Heart right ventricle (tissue), 16 donors: Measurements from ENCODE around the gene RNASEH1. TPM values are rescaled to one million over a fixed set of nuclear protein-coding genes. Genes with fewer than 3 reads are reported as not detected.
A peak's percentile ranks its signal among the peaks of the same experiment; 100 is the strongest.
"Not testable (repeated sequence)": the region's sequence is repeated elsewhere in the genome, so short reads cannot be mapped to it uniquely, and the experiment has no call there.

Source experiments
- ATAC-seq, 8 donors: fragments of 200-7000 bp; cut with Tn5 transposase; one replicate each; pipeline ENCODE4 v1.9.1; 2020; ENCODE audit warnings: mild to moderate bottlenecking in 8 of 8, moderate library complexity in 8 of 8, moderate number of reproducible peaks in 1 of 8
- DNase-seq, 2 donors: peaks; one replicate each; pipeline ENCODE4 v3.0.0-alpha.2; 2020
- H3K27ac ChIP-seq, 10 donors: fragments of 200-600 bp; sonication (generic) in 2 of 10; one replicate each; pipeline versions ENCODE4 v1.5.0 to v1.8.0; 2020 to 2022; ENCODE audit warnings: mild to moderate bottlenecking in 3 of 10
- H3K27me3 ChIP-seq, 7 donors: fragments of 200-600 bp; one replicate each; pipeline ENCODE4 v1.8.0; 2021 to 2022; ENCODE audit warnings: mild to moderate bottlenecking in 2 of 7
- H3K36me3 ChIP-seq, 9 donors: fragments of 200-600 bp; sonication (generic) in 1 of 9; one replicate each; pipeline versions ENCODE4 v1.5.0 to v1.8.0; 2020 to 2022; ENCODE audit warnings: mild to moderate bottlenecking in 2 of 9
- H3K4me1 ChIP-seq, 9 donors: fragments of 200-600 bp; sonication (generic) in 1 of 9; one replicate each; pipeline versions ENCODE4 v1.5.0 to v1.8.0; 2020 to 2022; ENCODE audit warnings: mild to moderate bottlenecking in 4 of 9
- H3K4me3 ChIP-seq, 10 donors: fragments of 200-600 bp; sonication (generic) in 2 of 10; one replicate each; pipeline versions ENCODE4 v1.5.0 to v1.8.0; 2020 to 2022; ENCODE audit warnings: mild to moderate bottlenecking in 7 of 10, moderate library complexity in 2 of 10
- H3K9me3 ChIP-seq, 11 donors: fragments of 200-600 bp in 10 of 11; sonication (generic) in 2 of 11; one replicate each; pipeline versions ENCODE4 v1.5.0 to v1.8.0; 2013 to 2022; ENCODE audit warnings: mild to moderate bottlenecking in 2 of 11, control low read depth in 1 of 11, moderate library complexity in 1 of 11
- WGBS, 2 donors: extraction: QIAGEN DNeasy Blood & Tissue Kit; methylation state at CpG; one replicate each; pipeline ENCODE4 v1.1.7; 2013; ENCODE audit warnings: inconsistent platforms in 1 of 2; 5-methylcytosine and 5-hydroxymethylcytosine counted together
- intact Hi-C, 10 donors: fragments of 100-400 bp; cut with DNase I; formaldehyde crosslinking; loops; one replicate each; pipeline versions ENCODE4 v1.11.1 to v1.14.2; 2022
- polyA plus RNA-seq, 2 donors: library from polyadenylated mRNA; stranded (reverse); fragments of 200-250 nt; gene quantifications; one replicate each; pipeline ENCODE4 v1.2.3, GENCODE V29; 2013
- total RNA-seq, 10 donors: library from RNA; stranded (reverse); fragmentation: NEBNext Ultra II Directional in 3 of 10; extraction: Animal tissue kit (Norgen Biotek cat#: 25700) in 3 of 10; gene quantifications; one replicate each; pipeline versions ENCODE4 v1.2.1 to v1.2.4, GENCODE V29; 2021 to 2023
- TF ChIP-seq, protein P1 (sequence below), 9 donors: fragments of 200-600 bp; sonication (generic) in 2 of 9; IDR thresholded peaks; one replicate each; pipeline versions ENCODE4 v1.5.0 to v1.8.0; 2021 to 2022; ENCODE audit warnings: antibody characterized with exemption in 9 of 9, mild to moderate bottlenecking in 5 of 9, moderate library complexity in 1 of 9
- donor health status: Arrhythmogenic right ventricular cardiomyopathy.
- donor health status: ischemic (EF 13 %, LVEDD 7.1; RV severe dilation, severe dysfunction).
- donor health status: healthy with polysubstance abuse.
- donor health status: DM: no; HTN: yes; CAD: no.
- donor health status: DM: no; HTN: no; CAD: no.
- donor health status: ischemic (EF 25% LVEDD 6.9; RV normal size, moderate dysfunction).
- donor health status: ischemic (EF 25% LVEDD 5.7; RV mildly dilated, moderate dysfunction).
- donor health status: healthy.
- donor health status: DM: yes; HTN: yes; CAD: no.
- donor health status: Ischemic cardiomyopathy.
- donor health status: ischemic (EF 35%, LVEDD 5.7; RV mildly dilated, moderate dysfunction).
- donor health status: nonischemic (EF 11% LVEDD 7.7; RV severe dilation, severe dysfunction).
- donor health status: DM: yes; HTN: yes; CAD: no.
- donor health status: PGD.
- donor health status: ischemic (EF 29% LVEDD 5.4; RV normal size, mild dysfunction).
- donor health status: nonischemic (EF 23%, LVEDD 6.1; RV moderate dilation, normal function).

RNASEH1 gene
- total and polyA plus RNA-seq, 12 donors: 8.7 to 24.0 (median 19.3) TPM

DNA sequence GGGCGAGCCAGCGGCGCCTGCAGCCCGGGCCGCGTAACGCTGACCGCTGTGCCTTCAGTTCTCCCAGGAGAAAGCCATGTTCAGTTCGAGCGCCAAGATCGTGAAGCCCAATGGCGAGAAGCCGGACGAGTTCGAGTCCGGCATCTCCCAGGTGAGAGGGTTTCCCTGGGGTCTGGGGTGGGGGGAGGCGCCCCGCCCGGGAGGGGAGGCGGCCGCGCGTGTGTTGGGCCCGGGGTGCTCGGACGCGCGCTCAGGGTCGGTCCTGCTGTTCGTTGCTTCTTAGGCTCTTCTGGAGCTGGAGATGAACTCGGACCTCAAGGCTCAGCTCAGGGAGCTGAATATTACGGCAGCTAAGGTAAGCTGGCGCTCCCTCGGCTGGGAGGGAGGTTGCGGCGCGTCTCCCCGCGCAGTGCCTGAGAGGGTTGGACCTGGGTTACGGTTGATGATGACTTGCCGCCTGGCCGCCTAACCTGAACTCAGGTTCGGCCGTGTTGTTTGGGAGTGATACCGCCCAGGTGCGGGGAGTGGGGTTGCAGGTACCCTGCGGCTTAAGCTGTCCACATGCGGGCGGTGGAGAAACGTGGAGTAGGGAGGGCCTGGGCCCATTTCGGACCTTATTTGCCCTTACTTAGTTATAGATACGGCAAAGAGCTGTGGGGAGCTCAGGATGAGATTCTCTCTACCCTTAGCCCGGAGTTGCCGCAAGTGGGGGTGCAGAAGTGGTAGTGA lies 17.6 kb upstream of the RNASEH1 start:
- 1% methylated on average over 52 to 54 of the region's 54 CpGs for WGBS, 2 donors
- H3K9me3 ChIP-seq: no peaks in the 10 kb centered on the region
- H3K4me3 ChIP-seq: peak overlapping the region; percentile 72 to 95 (median 84)
- peaks cover 0 to 46% (median 32%) of the 10 kb centered on the region in 9 donors for H3K36me3 ChIP-seq
- no peaks in the 10 kb centered on the region for H3K27me3 ChIP-seq
- DNase-seq: peak in 1 of 2 donors; percentile 22
- TF ChIP-seq, protein P1, sequence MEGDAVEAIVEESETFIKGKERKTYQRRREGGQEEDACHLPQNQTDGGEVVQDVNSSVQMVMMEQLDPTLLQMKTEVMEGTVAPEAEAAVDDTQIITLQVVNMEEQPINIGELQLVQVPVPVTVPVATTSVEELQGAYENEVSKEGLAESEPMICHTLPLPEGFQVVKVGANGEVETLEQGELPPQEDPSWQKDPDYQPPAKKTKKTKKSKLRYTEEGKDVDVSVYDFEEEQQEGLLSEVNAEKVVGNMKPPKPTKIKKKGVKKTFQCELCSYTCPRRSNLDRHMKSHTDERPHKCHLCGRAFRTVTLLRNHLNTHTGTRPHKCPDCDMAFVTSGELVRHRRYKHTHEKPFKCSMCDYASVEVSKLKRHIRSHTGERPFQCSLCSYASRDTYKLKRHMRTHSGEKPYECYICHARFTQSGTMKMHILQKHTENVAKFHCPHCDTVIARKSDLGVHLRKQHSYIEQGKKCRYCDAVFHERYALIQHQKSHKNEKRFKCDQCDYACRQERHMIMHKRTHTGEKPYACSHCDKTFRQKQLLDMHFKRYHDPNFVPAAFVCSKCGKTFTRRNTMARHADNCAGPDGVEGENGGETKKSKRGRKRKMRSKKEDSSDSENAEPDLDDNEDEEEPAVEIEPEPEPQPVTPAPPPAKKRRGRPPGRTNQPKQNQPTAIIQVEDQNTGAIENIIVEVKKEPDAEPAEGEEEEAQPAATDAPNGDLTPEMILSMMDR (IDR thresholded peaks at IDR 0.05): no peak
- peak; percentile 12 to 64 (median 26) for ATAC-seq
- H3K27ac ChIP-seq: peak overlapping the region; percentile 70 to 94 (median 84)
- intact Hi-C loops: loop anchor here in 5 of 10 donors (1.0 to 10.0 kb wide), 6 partner anchors 17 to 198 kb away; partner anchors contain the start of genes RNASEH1 (in 4 of the 5), ALLC (in 2 of the 5), EIPR1 (in 1 of the 5) and TRAPPC12 (in 1 of the 5)
- H3K4me1 ChIP-seq: peaks cover 3 to 45% (median 34%) of the 10 kb centered on the region in 9 donors

DNA sequence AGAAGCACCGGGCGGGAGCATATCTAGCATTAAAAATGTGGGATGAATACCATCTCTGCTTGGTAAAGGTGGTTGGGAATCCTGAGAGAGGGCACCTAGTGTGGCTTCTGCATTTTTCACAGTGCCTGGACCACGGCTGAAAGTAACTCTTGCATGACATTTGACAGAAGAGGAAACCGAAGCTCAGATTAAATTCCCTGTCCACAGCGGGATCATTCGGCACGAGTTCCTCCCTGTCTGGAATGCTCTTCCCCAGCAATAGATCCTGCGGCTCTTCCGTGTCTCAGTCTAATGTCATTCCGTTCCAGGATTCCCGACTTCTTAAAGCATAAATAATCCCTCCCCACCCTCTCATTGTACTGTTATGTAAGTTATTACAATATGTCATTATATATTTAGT lies 16.0 kb upstream of the RNASEH1 start:
- Histone ChIP-seq H3K9me3 (no peaks in the 10 kb centered on the region), H3K36me3 (peaks cover 0 to 31% (median 19%) of the 10 kb centered on the region in 9 donors), H3K4me3 (peak overlapping the region in 1 of 10 donors; percentile 87), H3K27ac (no peak overlapping the region), H3K27me3 (no peaks in the 10 kb centered on the region), H3K4me1 (peaks cover 3 to 42% (median 34%) of the 10 kb centered on the region in 9 donors)
- intact Hi-C loops: loop anchor here in 3 of 10 donors (2.0 to 10.0 kb wide), 2 partner anchors 15 to 81 kb away; partner anchors contain the start of genes RNASEH1 (in 2 of the 3) and ALLC (in 1 of the 3)
- DNase-seq (no peak), ATAC-seq (no peak)
- TF ChIP-seq, protein P1 (IDR thresholded peaks at IDR 0.05): no peak
- 95 to 96% methylated on average over 11 of the region's 11 CpGs for whole genome bisulfite sequencing, 2 donors

DNA sequence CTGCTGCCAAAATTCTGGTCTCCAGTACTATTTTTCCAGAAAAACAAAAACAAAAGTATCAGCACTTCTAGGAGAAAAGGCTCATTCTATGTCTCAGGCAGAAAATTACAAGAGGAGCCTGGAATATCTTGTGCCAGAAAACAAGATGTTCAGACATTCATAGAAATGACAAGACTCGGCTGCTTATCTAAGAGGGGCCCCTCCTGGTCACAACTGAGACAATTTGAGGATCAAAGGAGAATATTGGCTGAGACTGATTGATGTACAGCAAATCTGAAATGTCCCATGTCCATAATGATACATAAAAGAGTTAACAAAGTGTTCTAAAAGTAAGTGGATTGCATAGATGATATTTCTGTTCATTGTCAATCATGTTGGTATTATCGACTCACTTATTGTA lies 14.5 kb upstream of the RNASEH1 start:
- no peak overlapping the region for H3K4me3 ChIP-seq
- WGBS, 2 donors: 64 to 71% methylated on average over 2 of the region's 2 CpGs
- DNase-seq: no peak
- H3K36me3 ChIP-seq: peaks cover 0 to 16% (median 11%) of the 10 kb centered on the region in 9 donors
- no peaks in the 10 kb centered on the region for H3K9me3 ChIP-seq
- ATAC-seq: no peak
- TF ChIP-seq, protein P1 (IDR thresholded peaks at IDR 0.05): no peak
- H3K27me3 ChIP-seq: no peaks in the 10 kb centered on the region
- peaks cover 3 to 27% (median 22%) of the 10 kb centered on the region in 9 donors for H3K4me1 ChIP-seq
- intact Hi-C loops: loop anchor here in 1 of 10 donors (10.0 kb wide), 1 partner anchor 82 kb away; the partner anchor contains the start of gene ALLC
- H3K27ac ChIP-seq: no peak overlapping the region

DNA sequence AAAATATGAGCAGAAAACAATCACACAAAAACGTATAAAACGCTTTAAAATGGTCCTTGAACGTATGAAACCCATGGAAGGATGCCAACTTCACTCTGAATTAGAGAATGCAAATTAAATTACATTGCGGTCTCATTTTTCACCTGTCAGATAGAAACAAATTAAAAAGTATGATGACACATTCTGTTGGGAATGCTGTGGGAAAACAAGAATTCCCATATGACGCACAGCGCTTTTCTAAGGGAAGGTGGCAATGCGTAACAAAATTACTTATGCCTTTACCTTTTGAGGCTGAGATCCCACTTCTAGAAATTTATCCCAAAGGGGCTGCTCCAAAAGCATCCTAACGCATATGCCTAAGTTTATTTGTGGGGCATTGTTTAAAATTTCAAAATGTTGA lies 13.2 kb upstream of the RNASEH1 start:
- H3K27me3 ChIP-seq: no peaks in the 10 kb centered on the region
- intact Hi-C loops: loop anchor here in 1 of 10 donors (10.0 kb wide), 1 partner anchor 84 kb away; the partner anchor contains the start of gene ALLC
- TF ChIP-seq, protein P1 (IDR thresholded peaks at IDR 0.05): no peak
- no peaks in the 10 kb centered on the region for H3K9me3 ChIP-seq
- no peak for ATAC-seq
- H3K4me1 ChIP-seq: peaks cover 0 to 14% (median 9%) of the 10 kb centered on the region in 9 donors
- WGBS, 2 donors: 83 to 85% methylated on average over 8 of the region's 8 CpGs
- DNase-seq: no peak
- peaks cover 0 to 2% (median 0%) of the 10 kb centered on the region in 9 donors for H3K36me3 ChIP-seq
- no peak overlapping the region for H3K27ac ChIP-seq
- H3K4me3 ChIP-seq: no peak overlapping the region

DNA sequence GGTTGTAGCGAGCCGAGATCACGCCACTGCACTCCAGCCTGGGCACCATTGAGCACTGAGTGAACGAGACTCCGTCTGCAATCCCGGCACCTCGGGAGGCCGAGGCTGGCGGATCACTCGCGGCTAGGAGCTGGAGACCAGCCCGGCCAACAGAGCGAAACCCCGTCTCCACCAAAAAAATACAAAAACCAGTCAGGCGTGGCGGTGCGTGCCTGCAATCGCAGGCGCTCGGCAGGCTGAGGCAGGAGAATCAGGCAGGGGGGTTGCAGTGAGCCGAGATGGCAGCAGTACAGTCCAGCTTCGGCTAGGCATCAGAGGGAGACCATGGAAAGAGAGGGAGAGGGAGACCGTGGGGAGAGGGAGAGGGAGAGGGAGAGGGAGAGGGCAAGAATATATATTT lies 11.5 kb upstream of the RNASEH1 start:
- ATAC-seq, H3K27ac ChIP-seq, H3K27me3 ChIP-seq, DNase-seq, H3K4me3 ChIP-seq, H3K36me3 ChIP-seq, H3K4me1 ChIP-seq, H3K9me3 ChIP-seq: not testable (repeated sequence)
- 94% methylated on average over 15 to 18 of the region's 23 CpGs for WGBS, 2 donors
- intact Hi-C loops: loop anchor here in 1 of 10 donors (10.0 kb wide), 1 partner anchor 85 kb away; the partner anchor contains the start of gene ALLC
